Neuronal stem cell (in vitro differentiated cells): ENCODE measurements around the gene TH.

ENCODE experiments used
- DNase-seq: peaks from one replicate; pipeline ENCODE4 v3.0.0-alpha.2; 2013; ENCODE audit warnings: low spot score
- H2AFZ ChIP-seq: one replicate; pipeline ENCODE4 v1.6.1; 2013; ENCODE audit warnings: mild to moderate bottlenecking, low read length, inconsistent platforms
- H2AK5ac ChIP-seq: 2 replicates; pipeline ENCODE4 v1.6.1; 2013; ENCODE audit warnings: low read depth, mild to moderate bottlenecking, inconsistent platforms, low read length, moderate library complexity, mixed read lengths
- H2BK120ac ChIP-seq: 2 replicates; pipeline ENCODE4 v1.6.1; 2013; ENCODE audit warnings: low read depth, mild to moderate bottlenecking, inconsistent platforms, low read length, moderate library complexity, mixed read lengths
- H2BK12ac ChIP-seq: one replicate; pipeline ENCODE4 v1.6.1; 2013; ENCODE audit warnings: low read length, inconsistent platforms
- H2BK15ac ChIP-seq: 2 replicates; pipeline ENCODE4 v1.6.1; 2013; ENCODE audit warnings: mild to moderate bottlenecking, low read length, inconsistent platforms, mixed read lengths
- H2BK5ac ChIP-seq: one replicate; pipeline ENCODE4 v1.6.1; 2013; ENCODE audit warnings: inconsistent platforms, mild to moderate bottlenecking, low read length, moderate library complexity
- H3K14ac ChIP-seq: one replicate; pipeline ENCODE4 v1.6.1; 2013; ENCODE audit warnings: low read length, inconsistent platforms
- H3K18ac ChIP-seq: 2 replicates; pipeline ENCODE4 v1.6.1; 2013; ENCODE audit warnings: low read length, inconsistent platforms
- H3K23ac ChIP-seq: 2 replicates; pipeline ENCODE4 v1.6.1; 2013; ENCODE audit warnings: low read depth, mild to moderate bottlenecking, mixed read lengths, low read length, inconsistent platforms; ENCODE audit not compliant: poor library complexity
- H3K27ac ChIP-seq: replicated peaks from 3 replicates; pipeline ENCODE4 v1.5.1; 2013; ENCODE audit warnings: low read length, inconsistent platforms
- H3K27me3 ChIP-seq, 3 experiments: 2 replicates each; pipeline ENCODE4 v1.6.1; 2013; ENCODE audit warnings: low read length in 3 of 3, mild to moderate bottlenecking in 2 of 3, inconsistent platforms in 1 of 3, low read depth in 1 of 3, mixed read lengths in 1 of 3, moderate library complexity in 1 of 3; ENCODE audit not compliant: control insufficient read depth in 3 of 3, insufficient read depth in 3 of 3
- H3K36me3 ChIP-seq, 2 donors: replicated peaks in 1 of 2; 2 replicates each; pipeline ENCODE4 v1.6.1; 2013; ENCODE audit warnings: low read length in 2 of 2; ENCODE audit not compliant: control insufficient read depth in 2 of 2, insufficient read depth in 2 of 2
- H3K4ac ChIP-seq: 2 replicates; pipeline ENCODE4 v1.6.1; 2013; ENCODE audit warnings: inconsistent platforms, mild to moderate bottlenecking, low read length, moderate library complexity
- H3K4me1 ChIP-seq, 2 donors: 1 replicate in 1 of 2; 2 replicates in 1 of 2; pipeline ENCODE4 v1.6.1; 2013; ENCODE audit warnings: low read length in 2 of 2, low read depth in 1 of 2; ENCODE audit not compliant: control insufficient read depth in 2 of 2, insufficient read depth in 1 of 2
- H3K4me2 ChIP-seq: one replicate; pipeline ENCODE4 v1.6.1; 2013; ENCODE audit warnings: mild to moderate bottlenecking, low read length, inconsistent platforms; ENCODE audit not compliant: insufficient read depth, poor library complexity, severe bottlenecking
- H3K4me3 ChIP-seq, 2 donors: 2 replicates each; pipeline ENCODE4 v1.5.1; 2013; ENCODE audit warnings: low read length in 2 of 2, mild to moderate bottlenecking in 2 of 2, inconsistent platforms in 1 of 2, moderate library complexity in 1 of 2
- H3K79me1 ChIP-seq: one replicate; pipeline ENCODE4 v1.6.1; 2013; ENCODE audit warnings: low read depth, mild to moderate bottlenecking, inconsistent platforms, low read length, moderate library complexity
- H3K9ac ChIP-seq: one replicate; pipeline ENCODE4 v1.6.1; 2013; ENCODE audit warnings: mild to moderate bottlenecking, low read depth, low read length, inconsistent platforms; ENCODE audit not compliant: poor library complexity
- H3K9me3 ChIP-seq, 2 donors: replicated peaks in 1 of 2; 2 replicates each; pipeline versions ENCODE3 to v1.6.1; 2013; ENCODE audit warnings: low read length in 2 of 2, mild to moderate bottlenecking in 2 of 2, inconsistent platforms in 1 of 2, low read depth in 1 of 2, mixed read lengths in 1 of 2, moderate library complexity in 1 of 2; ENCODE audit not compliant: control insufficient read depth in 2 of 2, insufficient read depth in 1 of 2
- H4K8ac ChIP-seq: one replicate; pipeline ENCODE4 v1.6.1; 2013; ENCODE audit warnings: low read depth, mild to moderate bottlenecking, inconsistent platforms, low read length, moderate library complexity
- H4K91ac ChIP-seq: one replicate; pipeline ENCODE4 v1.6.1; 2013; ENCODE audit warnings: low read length, low read depth, mild to moderate bottlenecking, inconsistent platforms; ENCODE audit not compliant: poor library complexity
- whole genome bisulfite sequencing, 2 donors: extraction: QIAGEN DNeasy Blood & Tissue Kit; methylation state at CpG; one replicate each; pipeline ENCODE4 v1.1.7; 2013; ENCODE audit warnings: missing lambda C conversion rate in 2 of 2, mixed read lengths in 1 of 2; ENCODE audit not compliant: insufficient read length in 2 of 2, insufficient replicate concordance in 1 of 2; ENCODE audit errors: extremely low coverage in 2 of 2; 5-methylcytosine and 5-hydroxymethylcytosine counted together

The TH gene

DNA sequence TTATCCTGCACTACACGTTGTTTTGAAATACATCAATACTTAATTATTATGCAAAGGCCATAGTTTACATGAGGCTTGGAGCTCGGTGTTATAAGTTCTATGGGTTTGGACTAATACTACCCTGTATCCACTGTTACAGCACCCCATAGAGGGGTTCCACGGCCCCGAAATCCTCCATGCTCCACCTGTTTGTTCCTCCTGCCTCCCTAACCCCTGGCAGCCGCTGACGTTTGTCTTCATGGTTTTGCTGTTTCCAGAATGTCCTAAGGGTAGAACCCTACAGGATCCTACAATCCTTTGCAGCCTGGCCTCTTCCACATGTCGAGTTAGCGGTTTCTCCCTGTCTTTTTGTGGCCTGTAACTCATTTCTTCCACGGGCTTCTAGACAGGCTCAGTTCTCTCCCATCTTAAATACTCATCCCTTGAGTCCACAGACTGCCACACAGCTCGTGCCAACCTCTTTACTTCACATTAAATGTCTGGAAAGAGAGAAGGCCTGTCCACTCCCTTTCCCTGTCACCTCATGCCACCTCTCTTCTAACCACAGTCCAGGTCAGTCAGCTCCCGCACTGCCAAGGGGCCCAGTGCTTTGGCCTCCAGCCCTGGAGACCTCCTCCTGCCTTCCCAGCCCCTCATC is 42.4 kb upstream of the TH start:
- Histone ChIP-seq H2BK120ac (peak overlapping the region; percentile 5), H3K9ac (no peak overlapping the region), H3K27ac (no peak overlapping the region), H3K79me1 (no peaks in the 10 kb centered on the region), H3K4me3 (no peak overlapping the region), H3K14ac (no peak overlapping the region), H3K4me1 (peaks cover 18 to 33% of the 10 kb centered on the region in 2 donors), H3K36me3 (no peaks in the 10 kb centered on the region), H2BK15ac (peak overlapping the region; percentile 82), H3K4ac (no peak overlapping the region), H2AFZ (peak overlapping the region; percentile 81), H2AK5ac (peak overlapping the region; percentile 91), H3K27me3 (no peaks in the 10 kb centered on the region), H3K23ac (peak overlapping the region; percentile 40), H4K91ac (no peak overlapping the region), H3K4me2 (no peak overlapping the region), H3K18ac (peak overlapping the region; percentile 90), H2BK12ac (peak overlapping the region; percentile 8), H4K8ac (peak overlapping the region; percentile 29), H3K9me3 (no peaks in the 10 kb centered on the region), H2BK5ac (peak overlapping the region; percentile 43)
- DNase-seq: no peak
- WGBS, 2 donors: no CpG with 5 or more reads among the region's 11 CpGs

DNA sequence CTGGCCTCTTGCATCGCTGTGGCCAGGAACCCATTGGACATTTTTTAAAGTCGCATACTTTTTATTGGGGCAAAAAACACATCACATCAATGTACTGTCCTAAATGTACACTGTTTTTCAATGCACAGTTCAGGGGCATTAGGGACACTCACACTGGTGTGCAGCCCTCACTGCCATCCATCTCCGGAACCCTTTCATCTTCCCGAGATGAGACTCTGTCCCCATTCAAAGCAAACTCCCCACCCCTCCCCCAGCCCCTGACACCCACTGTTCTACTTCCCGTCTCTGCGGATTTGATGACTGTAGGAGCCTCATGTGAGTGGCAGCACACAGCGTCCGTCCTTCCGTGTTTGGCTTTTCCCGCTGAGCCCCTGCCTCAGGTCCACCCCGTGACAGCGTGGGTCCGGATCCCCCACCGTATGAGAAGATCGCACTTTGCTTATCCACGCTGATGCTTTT is 41.8 kb upstream of the TH start:
- Histone ChIP-seq H3K4me3 (peak overlapping the region in 1 of 2 donors; percentile 15), H3K9me3 (no peaks in the 10 kb centered on the region), H3K18ac (no peak overlapping the region), H3K23ac (no peak overlapping the region), H4K91ac (no peak overlapping the region), H3K4me2 (no peak overlapping the region), H3K14ac (no peak overlapping the region), H3K4ac (no peak overlapping the region), H3K27ac (no peak overlapping the region), H3K27me3 (no peaks in the 10 kb centered on the region), H2AFZ (peak overlapping the region; percentile 81), H3K79me1 (no peaks in the 10 kb centered on the region), H2AK5ac (no peak overlapping the region), H2BK12ac (no peak overlapping the region), H2BK15ac (peak overlapping the region; percentile 63), H2BK120ac (no peak overlapping the region), H3K36me3 (no peaks in the 10 kb centered on the region), H3K4me1 (peaks cover 18 to 33% of the 10 kb centered on the region in 2 donors), H3K9ac (no peak overlapping the region), H2BK5ac (no peak overlapping the region), H4K8ac (no peak overlapping the region)
- DNase-seq: no peak
- WGBS, 2 donors: no CpG with 5 or more reads among the region's 16 CpGs

DNA sequence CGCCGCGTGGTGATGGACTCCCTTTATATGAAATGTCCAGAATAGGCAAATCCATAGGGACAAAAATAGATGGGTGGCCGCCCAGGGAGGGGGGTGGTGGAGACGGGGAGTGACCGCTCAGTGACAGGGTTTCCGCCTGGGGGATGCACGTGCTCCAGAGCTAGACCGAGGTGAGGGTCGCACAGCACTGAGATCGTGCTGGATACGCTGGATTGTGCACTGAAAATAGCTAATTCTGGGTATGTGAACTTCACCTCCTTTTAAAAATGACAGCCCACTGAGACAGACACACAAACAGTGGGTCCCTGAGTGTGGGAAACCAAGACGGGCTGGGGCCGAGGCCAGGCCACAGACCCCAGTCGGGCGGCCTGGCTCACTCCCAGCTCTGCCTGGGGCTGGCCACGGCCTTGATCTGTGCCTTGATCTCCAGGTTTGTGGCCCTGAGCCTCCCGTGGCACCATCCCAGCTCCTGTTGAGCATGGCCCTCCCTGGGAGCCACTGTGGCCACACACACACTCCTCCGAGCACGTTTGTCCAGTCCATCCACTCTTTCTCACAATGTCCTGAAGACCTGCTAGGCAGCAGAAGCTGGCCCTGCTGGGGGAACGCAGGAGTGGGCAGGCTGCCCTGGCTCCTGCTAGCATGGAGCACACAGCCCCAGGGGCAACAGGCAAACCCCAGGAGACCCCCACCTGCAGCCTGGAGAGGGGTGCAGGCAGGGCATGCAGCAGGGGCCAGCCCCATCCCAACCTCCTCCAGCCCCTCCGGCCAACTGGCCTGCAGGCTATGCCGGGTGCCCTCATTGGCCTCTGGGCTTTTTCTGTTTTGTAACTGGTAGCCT is 41.0 kb upstream of the TH start:
- peak overlapping the region; percentile 25 for H3K14ac ChIP-seq
- no peak overlapping the region for H2BK5ac ChIP-seq
- H3K36me3 ChIP-seq: no peaks in the 10 kb centered on the region
- H3K18ac ChIP-seq: peak overlapping the region; percentile 93
- H2BK120ac ChIP-seq: peak overlapping the region; percentile 96
- peaks cover 18 to 30% of the 10 kb centered on the region in 2 donors for H3K4me1 ChIP-seq
- no peaks in the 10 kb centered on the region for H3K9me3 ChIP-seq
- peak overlapping the region; percentile 81 for H2AFZ ChIP-seq
- no peak overlapping the region for H3K4me3 ChIP-seq
- H3K9ac ChIP-seq: no peak overlapping the region
- H3K4ac ChIP-seq: peak overlapping the region; percentile 86
- WGBS, 2 donors: no CpG with 5 or more reads among the region's 23 CpGs
- no peak overlapping the region for H3K23ac ChIP-seq
- H2BK15ac ChIP-seq: peak overlapping the region; percentile 98
- H3K4me2 ChIP-seq: no peak overlapping the region
- no peak overlapping the region for H4K8ac ChIP-seq
- peak overlapping the region; percentile 82 for H2AK5ac ChIP-seq
- no peaks in the 10 kb centered on the region for H3K27me3 ChIP-seq
- H2BK12ac ChIP-seq: peak overlapping the region; percentile 95
- H4K91ac ChIP-seq: peak overlapping the region; percentile 87
- H3K27ac ChIP-seq: no peak overlapping the region
- no peak for DNase-seq
- no peaks in the 10 kb centered on the region for H3K79me1 ChIP-seq
